Calu3 (cell line): ENCODE data around the gene ULBP2. TPM values are rescaled to one million over a fixed set of nuclear protein-coding genes. Genes with fewer than 3 reads are reported as not detected.
"Not testable (repeated sequence)": the region's sequence is repeated elsewhere in the genome, so short reads cannot be mapped to it uniquely, and the experiment has no call there.

Experiments
- BruUV-seq: library from RNA; stranded (reverse); fragments of 400-500 nt; replicated peaks from 2 replicates; lab custom pipeline; 2021; lab: Mats Ljungman, UMichigan
- CTCF ChIA-PET: fragments of 300-600 bp; sonication (Branson Sonifier 250); formaldehyde crosslinking; loops from one replicate; lab custom pipeline; 2022; ENCODE audit warnings: antibody characterized with exemption; lab: Charles Lee
- DNase-seq: peaks from one replicate; pipeline ENCODE4 v3.0.0; 2022
- H3K27ac Mint-ChIP-seq: one replicate; pipeline ENCODE4 v1.8.0; 2022; ENCODE audit warnings: mixed read lengths; ENCODE audit not compliant: unreplicated experiment
- H3K27me3 Mint-ChIP-seq: one replicate; pipeline ENCODE4 v1.8.0; 2022; ENCODE audit warnings: mixed read lengths; ENCODE audit not compliant: unreplicated experiment
- H3K36me3 Mint-ChIP-seq: one replicate; pipeline ENCODE4 v1.8.0; 2022; ENCODE audit warnings: mild to moderate bottlenecking, moderate library complexity, mixed read lengths; ENCODE audit not compliant: insufficient read depth, unreplicated experiment
- H3K4me1 Mint-ChIP-seq: one replicate; pipeline ENCODE4 v1.8.0; 2022; ENCODE audit warnings: mild to moderate bottlenecking, low read depth, mixed read lengths; ENCODE audit not compliant: unreplicated experiment
- H3K4me3 Mint-ChIP-seq: one replicate; pipeline ENCODE4 v1.8.0; 2022; ENCODE audit warnings: mild to moderate bottlenecking, low read depth, moderate library complexity, mixed read lengths; ENCODE audit not compliant: unreplicated experiment
- H3K9me3 Mint-ChIP-seq: one replicate; pipeline ENCODE4 v1.8.0; 2022; ENCODE audit warnings: low read depth, mixed read lengths; ENCODE audit not compliant: unreplicated experiment
- CTCF ChIP-seq: fragments of 200-600 bp; IDR thresholded peaks from one replicate; pipeline ENCODE4 v1.8.0; 2022; ENCODE audit warnings: antibody characterized with exemption; ENCODE audit not compliant: unreplicated experiment
- intact Hi-C: fragments of 100-400 bp; cut with micrococcal nuclease; formaldehyde crosslinking; loops from one replicate; pipeline ENCODE4 v1.10.0; 2022; ENCODE audit not compliant: unreplicated experiment
- total RNA-seq: library from RNA; stranded (reverse); gene quantifications from 2 replicates; pipeline ENCODE4 v1.2.3, GENCODE V29; 2022

Gene ULBP2
- total RNA-seq, 1 experiment from 2014 or later: 7.1 TPM

DNA sequence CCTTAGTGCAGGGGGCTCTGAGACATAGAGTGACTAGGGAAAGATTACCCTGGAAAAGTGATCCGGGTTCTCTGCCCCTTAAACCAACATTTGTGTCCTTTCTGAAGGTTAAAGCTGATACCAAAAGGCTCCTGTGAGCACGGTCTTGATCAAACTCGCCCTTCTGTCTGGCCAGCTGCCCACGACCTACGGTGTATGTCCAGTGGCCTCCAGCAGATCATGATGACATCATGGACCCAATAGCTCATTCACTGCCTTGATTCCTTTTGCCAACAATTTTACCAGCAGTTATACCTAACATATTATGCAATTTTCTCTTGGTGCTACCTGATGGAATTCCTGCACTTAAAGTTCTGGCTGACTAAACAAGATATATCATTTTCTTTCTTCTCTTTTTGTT, 6.8 kb downstream of the ULBP2 start:
- no peak for DNase-seq
- Mint-ChIP-seq H3K27me3 (peaks cover 31% of the 10 kb centered on the region), H3K36me3 (no peaks in the 10 kb centered on the region), H3K4me1 (no peaks in the 10 kb centered on the region), H3K27ac (no peak overlapping the region), H3K4me3 (no peak overlapping the region), H3K9me3 (no peaks in the 10 kb centered on the region)
- BruUV-seq: no TSS peak
- CTCF ChIA-PET: no interaction called here
- intact Hi-C loops: no loop called here
- TF ChIP-seq CTCF: no peak

- no peak overlapping the region for H3K4me3 Mint-ChIP-seq
- H3K36me3 Mint-ChIP-seq: peaks cover 4% of the 10 kb centered on the region
- no TSS peak for BruUV-seq
- CTCF ChIA-PET: no interaction called here
- peaks cover 6% of the 10 kb centered on the region for H3K4me1 Mint-ChIP-seq
- peaks cover 42% of the 10 kb centered on the region for H3K27me3 Mint-ChIP-seq
- intact Hi-C loops: no loop called here
- H3K9me3 Mint-ChIP-seq: no peaks in the 10 kb centered on the region
- no peak for TF ChIP-seq CTCF
- H3K27ac Mint-ChIP-seq: no peak overlapping the region
- no peak for DNase-seq
Observed at GRCh38 chr6:149950423-149950822, 8.6 kb downstream of the ULBP2 start.

DNA sequence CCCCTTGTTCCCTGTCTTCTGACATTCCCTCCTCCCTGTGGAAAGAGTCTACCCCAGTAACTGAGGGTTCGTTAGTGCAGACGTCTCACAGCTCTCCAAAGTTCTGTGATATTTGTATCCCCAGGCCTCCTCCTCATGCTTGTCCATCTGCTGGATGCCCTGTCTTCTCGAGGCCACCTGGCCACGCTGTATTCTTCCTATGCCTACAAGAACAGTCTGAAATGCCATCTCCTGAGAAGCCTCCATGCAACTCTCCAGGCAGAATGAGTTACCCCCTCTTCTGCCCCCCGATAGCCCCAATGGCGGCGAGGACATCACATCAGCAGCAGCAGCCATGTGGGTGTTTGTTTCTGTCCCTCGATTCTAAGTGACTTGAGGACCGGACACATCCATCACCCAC, 9.3 kb downstream of the ULBP2 start:
- H3K9me3 Mint-ChIP-seq: no peaks in the 10 kb centered on the region
- CTCF ChIA-PET: no interaction called here
- H3K27ac Mint-ChIP-seq: no peak overlapping the region
- intact Hi-C loops: no loop called here
- no peak for DNase-seq
- H3K4me3 Mint-ChIP-seq: no peak overlapping the region
- TF ChIP-seq CTCF: no peak
- H3K4me1 Mint-ChIP-seq: peaks cover 6% of the 10 kb centered on the region
- BruUV-seq: no TSS peak
- peaks cover 4% of the 10 kb centered on the region for H3K36me3 Mint-ChIP-seq
- peaks cover 48% of the 10 kb centered on the region for H3K27me3 Mint-ChIP-seq

GRCh38 chr6:149951626-149952025, 9.8 kb downstream of the ULBP2 start:
- TF ChIP-seq CTCF: no peak
- intact Hi-C loops: no loop called here
- CTCF ChIA-PET: no interaction called here
- peaks cover 4% of the 10 kb centered on the region for H3K36me3 Mint-ChIP-seq
- H3K4me1 Mint-ChIP-seq: peaks cover 6% of the 10 kb centered on the region
- no peak for DNase-seq
- H3K27ac Mint-ChIP-seq: no peak overlapping the region
- H3K27me3 Mint-ChIP-seq: peaks cover 51% of the 10 kb centered on the region
- H3K4me3 Mint-ChIP-seq: no peak overlapping the region
- no peaks in the 10 kb centered on the region for H3K9me3 Mint-ChIP-seq
- no TSS peak for BruUV-seq

GRCh38 chr6:149953390-149953789, 11.6 kb downstream of the ULBP2 start:
- peaks cover 51% of the 10 kb centered on the region for H3K27me3 Mint-ChIP-seq
- H3K4me1 Mint-ChIP-seq, H3K9me3 Mint-ChIP-seq, BruUV-seq, CTCF ChIA-PET, H3K4me3 Mint-ChIP-seq, H3K27ac Mint-ChIP-seq, intact Hi-C loops, H3K36me3 Mint-ChIP-seq, DNase-seq: not testable (repeated sequence)

DNA sequence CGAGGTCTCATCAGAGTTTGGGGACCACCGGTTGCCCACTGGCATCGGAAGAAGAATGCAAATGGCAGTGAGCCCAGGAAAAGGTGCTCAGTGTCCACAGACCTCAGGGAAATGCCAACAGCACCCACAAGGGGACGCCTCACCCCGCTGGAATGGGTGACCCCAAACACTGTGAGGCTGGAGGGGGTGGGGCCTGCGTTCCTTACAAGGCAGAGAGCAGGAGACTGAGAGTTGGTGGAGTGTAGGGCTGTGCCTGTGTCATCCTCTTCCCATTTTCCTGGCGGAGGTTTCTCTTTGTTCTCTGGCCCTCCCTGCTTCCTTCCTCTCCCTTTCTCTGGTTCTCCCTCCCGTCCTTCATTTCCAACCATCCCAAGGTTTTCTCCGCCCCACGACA, 12.1 kb downstream of the ULBP2 start:
- H3K36me3 Mint-ChIP-seq, intact Hi-C loops, CTCF ChIA-PET, BruUV-seq, DNase-seq, H3K9me3 Mint-ChIP-seq, H3K27ac Mint-ChIP-seq, H3K4me1 Mint-ChIP-seq: not testable (repeated sequence)
- H3K27me3 Mint-ChIP-seq: peaks cover 51% of the 10 kb centered on the region
- peak overlapping the region; percentile 12 for H3K4me3 Mint-ChIP-seq

DNA sequence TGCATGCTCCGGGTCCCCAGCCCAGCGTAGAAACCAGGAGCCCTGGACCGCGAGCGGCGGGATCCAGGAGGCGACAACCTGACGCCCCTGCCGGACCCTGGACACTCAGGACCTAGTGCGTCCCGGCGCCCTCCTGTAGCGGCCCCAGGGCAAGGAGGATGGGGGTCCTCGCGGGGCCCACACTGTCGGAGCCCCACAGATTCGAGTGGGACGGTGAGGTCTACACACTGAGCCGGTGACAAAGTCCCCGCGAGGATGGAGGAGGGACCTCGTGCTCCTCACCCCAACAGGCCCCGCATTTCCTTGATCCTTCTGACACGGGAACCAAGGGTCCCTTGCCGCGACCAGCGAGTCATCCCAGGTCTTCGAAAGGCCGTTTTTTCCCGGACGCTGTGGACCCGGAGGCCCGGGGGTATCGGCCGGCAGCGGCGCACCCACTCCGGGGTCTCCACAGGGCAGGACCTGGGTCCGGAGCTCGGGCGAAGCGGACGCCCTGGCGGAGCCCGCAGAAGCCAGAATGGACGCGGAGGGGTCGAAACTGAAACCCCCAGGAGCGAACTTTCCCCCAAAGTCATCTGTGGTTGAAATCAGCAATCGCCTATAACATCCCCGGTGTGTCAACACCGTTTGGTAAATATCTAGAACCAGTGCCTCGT, 12.6 kb downstream of the ULBP2 start:
- Mint-ChIP-seq H3K4me3 (peak overlapping the region; percentile 66), H3K27me3 (peaks cover 51% of the 10 kb centered on the region)
- H3K9me3 Mint-ChIP-seq, DNase-seq, BruUV-seq, CTCF ChIA-PET, H3K4me1 Mint-ChIP-seq, H3K36me3 Mint-ChIP-seq, intact Hi-C loops, H3K27ac Mint-ChIP-seq: not testable (repeated sequence)
